G401.6 (cell line): ENCODE data around the gene SBK2.
A peak's percentile ranks its signal among the peaks of the same experiment; 100 is the strongest.
"Not testable (repeated sequence)": the region's sequence is repeated elsewhere in the genome, so short reads cannot be mapped to it uniquely, and the experiment has no call there.

Source experiments
- FAIRE-seq: peaks from 2 replicates; lab custom pipeline; 2012; peaks lifted over from hg19 to GRCh38; lab: Jason Lieb, UNC

SBK2 gene

DNA sequence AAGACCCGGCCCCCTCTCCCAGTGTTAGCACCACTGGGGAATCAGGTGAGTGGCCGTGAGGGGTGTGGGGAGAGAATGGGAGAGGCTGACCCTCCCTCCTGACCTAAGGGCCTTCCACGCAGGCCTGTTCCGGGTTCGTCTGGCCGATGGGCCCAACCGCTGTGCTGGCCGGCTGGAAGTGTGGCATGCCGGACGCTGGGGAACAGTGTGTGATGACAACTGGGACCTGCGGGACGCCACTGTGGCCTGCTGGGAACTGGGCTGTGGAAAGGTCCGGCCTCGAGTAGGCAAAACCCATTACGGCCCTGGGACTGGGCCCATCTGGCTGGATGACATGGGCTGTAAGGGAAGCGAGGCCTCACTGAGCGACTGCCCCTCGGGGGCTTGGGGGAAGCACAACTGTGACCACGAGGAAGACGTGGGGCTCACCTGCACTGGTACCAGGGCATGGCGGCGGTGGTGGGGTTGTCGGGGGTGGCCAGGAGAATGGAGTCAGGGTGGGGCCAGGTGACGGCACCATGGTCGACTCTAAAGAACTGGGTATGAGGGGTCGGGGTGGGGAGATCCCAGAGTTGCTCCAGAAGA, 36.5 kb downstream of the SBK2 start:
- no peak for FAIRE-seq

DNA sequence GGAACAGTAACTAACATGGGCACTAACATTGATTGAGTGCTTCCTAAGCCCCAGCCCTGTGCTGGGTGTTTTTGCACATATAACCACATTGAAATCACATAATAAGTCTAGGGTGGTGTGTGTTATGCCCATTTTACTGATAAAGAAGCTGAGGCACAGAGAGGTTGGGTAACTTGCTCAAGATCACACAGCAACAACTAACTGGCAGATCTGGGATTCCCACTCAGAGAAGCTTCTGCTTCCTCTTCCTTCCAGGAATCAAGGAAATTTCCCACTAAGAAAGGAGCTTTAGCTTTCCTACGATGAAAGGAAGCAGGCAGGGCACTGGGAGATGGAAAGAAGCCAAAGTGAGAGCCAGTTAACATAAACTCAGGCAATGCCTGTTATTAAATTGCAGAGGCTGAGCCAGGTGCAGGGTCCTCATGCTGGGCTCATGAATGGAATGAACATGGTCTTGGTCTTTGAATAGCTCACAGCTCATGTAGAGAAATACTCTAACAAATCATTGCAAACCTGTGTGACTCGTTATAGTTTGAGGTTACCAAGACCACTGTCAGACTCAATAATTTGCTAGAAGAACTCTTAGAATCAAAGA, 38.6 kb downstream of the SBK2 start:
- no peak for FAIRE-seq

DNA sequence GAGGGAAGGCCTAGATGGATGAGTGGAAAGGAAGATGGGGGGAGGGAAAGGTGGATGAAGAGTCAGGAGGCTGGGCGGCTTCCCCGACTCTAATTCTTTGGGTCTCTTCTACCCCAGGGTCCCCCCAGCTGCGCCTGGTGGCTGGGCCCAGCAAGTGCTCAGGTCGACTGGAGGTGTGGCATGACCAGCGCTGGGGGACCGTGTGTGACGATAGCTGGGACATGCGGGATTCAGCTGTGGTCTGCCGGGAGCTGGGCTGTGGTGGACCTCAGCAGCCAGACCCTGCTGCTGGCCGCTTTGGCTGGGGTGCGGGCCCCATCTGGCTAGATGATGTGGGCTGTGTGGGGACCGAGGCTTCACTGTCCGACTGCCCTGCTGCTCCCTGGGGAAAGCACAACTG, 39.2 kb downstream of the SBK2 start:
- no peak for FAIRE-seq

DNA sequence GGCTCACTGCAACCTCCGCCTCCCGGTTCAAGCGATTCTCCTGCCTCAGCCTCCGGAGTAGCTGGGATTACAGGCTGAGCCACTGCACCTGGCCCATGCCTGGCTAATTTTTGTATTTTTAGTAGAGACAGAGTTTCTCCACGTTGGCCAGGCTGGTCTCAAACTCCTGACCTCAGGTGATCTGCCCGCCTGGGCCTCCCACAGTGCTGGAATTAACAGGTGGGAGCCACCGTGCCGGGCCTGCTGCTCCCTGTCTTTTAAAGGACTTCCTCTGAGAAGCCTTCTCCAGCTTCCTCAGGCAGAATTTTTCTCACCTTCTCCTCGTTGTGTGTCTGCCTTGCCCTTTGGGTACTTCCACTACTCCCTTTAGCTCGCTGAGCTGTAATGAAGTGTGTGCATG, 40.1 kb downstream of the SBK2 start:
- FAIRE-seq: not testable (repeated sequence)

DNA sequence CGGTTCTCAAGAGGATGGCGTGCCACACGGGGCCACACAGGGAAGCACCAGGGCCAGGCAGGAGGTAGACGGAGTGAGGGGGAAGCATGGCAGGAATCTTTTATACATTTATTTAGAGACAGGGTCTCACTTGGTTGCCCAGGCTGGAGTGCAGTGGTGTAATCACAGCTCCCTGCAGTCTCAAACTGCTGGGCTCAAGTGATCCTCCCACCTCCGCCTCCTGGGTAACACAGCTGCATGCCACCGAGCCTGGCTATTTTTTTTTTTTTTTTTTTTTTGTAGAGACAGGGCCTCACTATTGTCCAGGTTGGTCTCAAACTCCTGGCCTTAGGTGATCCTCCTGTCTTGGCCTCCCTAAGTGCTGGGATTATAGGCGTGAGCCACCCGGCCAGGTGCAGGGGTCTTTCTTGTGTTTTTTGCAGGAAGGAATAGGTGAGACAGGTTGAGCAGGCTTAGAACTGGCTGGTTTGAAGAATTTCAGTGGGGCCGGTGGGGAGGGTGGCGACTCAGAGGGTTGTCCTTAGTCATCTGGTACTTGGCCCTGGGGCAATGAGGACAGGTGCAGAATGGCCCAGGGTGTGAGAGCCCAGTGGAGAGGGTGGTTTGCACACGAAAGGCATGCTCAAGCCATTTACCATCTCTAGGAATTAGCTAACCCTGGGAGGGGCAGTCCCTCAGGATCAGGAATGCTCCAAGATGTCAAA, 41.1 kb downstream of the SBK2 start:
- no peak for FAIRE-seq

DNA sequence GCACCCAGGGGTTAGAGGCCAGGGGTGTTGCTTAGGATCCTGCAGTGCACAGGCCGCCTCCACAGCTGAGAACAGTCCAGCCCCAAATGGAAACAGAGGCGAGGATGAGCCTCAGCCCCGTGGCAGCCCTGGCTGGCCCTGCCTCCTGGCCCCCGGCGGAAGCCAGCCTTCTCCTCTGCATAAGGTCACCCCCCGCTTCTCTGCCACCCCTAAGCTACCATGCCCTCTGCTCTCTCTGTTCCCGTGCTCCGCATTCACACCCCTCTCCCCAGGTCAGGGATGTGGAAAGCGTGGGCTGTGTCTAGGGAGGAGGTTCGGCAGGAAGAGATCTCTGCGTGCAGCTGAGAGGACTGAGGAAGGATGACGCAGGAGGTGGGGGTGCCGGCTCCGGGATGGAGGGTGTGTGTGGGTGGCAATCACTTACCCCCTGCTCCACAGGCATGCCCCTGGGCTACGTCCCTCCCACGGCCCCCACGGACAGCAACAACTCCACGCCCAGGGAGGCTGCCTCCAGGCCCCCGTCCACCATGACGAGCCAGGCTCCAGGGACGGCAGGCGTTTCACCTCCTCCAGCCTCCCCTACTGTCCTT, 42.7 kb downstream of the SBK2 start:
- no peak for FAIRE-seq

DNA sequence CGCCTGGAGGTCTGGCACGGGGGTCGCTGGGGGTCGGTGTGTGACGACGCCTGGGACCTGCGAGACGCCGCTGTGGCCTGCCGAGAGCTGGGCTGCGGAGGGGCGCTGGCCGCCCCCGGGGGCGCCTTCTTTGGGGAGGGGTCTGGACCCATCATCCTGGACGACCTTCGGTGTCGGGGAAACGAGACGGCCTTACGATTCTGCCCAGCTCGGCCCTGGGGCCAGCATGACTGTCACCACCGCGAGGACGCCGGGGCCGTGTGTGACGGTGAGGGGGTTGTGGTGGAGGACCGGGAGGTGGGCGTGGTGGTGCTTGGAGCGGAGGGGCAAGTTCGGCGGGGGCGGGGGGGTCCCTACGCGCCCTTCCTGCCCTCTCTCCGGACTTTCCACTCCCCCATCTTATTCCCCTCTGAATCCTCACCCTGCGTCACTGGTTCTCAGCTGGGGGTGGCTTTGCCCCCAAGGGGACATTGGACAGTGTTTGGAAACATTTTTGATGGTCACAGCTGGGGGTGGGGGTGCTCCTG, 43.2 kb downstream of the SBK2 start:
- no peak for FAIRE-seq

DNA sequence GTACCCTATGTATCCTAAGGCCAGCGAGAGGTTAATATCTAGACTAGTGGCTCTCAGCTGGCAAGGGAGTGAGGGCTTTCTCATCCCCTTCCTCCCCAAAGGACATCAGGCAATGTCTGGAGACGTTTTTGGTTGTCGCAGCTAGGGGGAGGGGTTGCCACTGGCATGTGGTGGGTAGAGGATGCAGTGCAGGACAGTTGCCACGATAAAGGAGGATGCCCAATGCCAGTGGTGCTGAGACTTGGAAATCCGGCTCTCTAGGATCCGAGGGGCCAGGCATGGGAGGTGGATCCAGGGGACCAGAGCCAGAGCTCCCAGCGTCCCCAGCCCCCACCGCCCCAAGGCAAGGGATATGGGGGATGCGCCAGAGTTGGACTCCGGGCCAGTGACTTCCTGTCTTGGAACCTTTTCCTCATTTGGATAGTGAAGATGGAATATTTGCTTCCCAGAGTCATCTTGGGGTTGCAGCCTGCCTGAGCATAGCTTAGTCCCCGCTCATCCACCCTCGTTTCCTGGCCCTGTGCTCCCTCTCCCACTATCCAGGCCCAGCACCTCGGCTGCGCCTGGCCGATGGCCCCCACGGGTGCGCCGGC, 43.8 kb downstream of the SBK2 start:
- no peak for FAIRE-seq

DNA sequence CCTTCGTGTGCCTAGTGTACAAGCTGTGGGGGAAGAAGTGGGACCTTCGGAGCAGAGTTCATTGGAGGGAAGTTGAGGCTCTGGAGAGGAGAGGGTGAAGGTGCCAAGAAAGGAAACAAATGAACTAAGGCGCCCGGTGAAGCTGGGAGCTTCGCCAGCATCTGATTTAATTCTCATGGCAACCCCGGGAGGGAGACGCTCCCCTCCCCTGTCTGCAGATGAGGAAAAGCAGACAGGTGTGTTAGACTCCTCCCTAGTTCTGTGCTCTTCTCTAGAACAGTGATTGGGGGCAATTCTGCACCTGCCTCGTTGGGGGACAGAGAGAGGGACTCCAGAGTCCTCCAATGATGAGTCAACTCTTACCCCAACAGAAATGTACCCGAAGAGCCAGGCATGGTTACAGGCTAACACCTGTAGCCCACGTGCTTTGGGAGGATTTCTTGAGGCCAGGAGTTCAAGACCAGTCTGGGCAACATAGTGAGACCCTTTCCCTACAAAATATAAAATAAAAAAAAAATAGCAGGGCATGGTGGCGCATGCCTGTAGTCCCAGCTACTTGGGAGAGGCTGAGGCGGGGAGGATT, 44.5 kb downstream of the SBK2 start:
- FAIRE-seq: no peak

DNA sequence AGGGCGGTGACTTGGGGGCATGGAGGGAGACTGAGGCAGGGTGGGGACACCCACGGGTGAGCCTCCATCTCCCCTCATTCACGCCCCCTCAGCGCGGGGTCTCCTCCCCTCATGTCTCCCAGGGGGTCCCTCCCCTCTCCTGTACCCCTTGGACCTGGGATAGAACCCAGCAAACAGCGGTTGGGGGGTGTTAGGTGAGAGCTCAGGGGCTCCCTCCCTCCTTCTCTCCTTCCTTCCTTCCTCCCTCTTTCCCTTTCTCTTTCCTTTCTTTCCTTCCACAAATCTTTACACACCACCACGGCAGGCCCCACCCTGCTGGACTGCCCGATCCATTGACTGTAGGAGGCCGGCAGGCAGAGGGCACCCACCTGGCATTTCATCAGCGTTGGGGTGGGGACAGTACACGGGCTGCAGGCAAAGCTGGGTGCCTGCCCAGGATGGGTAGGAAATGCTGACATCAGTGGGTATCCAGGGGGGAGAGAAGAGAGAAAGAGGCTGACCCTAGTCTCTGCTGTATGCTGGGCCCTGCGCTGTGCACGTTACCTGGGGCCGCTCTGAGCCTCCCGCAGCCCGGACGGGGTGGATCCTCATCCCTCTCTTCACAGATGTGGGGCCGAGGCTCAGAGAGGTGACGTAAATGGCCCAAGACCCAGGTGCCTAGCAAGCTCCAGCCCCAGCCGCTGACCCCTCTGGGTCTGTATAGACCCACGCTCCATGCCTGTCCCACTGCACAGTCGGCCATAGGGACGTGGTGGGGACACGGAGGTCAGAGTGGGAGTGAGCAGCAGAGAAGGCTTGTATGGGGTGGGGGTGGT, 45.2 kb downstream of the SBK2 start:
- no peak for FAIRE-seq

- no peak for FAIRE-seq
Measured at GRCh38 chr19:55490478-55491432, 46.2 kb downstream of the SBK2 start.

DNA sequence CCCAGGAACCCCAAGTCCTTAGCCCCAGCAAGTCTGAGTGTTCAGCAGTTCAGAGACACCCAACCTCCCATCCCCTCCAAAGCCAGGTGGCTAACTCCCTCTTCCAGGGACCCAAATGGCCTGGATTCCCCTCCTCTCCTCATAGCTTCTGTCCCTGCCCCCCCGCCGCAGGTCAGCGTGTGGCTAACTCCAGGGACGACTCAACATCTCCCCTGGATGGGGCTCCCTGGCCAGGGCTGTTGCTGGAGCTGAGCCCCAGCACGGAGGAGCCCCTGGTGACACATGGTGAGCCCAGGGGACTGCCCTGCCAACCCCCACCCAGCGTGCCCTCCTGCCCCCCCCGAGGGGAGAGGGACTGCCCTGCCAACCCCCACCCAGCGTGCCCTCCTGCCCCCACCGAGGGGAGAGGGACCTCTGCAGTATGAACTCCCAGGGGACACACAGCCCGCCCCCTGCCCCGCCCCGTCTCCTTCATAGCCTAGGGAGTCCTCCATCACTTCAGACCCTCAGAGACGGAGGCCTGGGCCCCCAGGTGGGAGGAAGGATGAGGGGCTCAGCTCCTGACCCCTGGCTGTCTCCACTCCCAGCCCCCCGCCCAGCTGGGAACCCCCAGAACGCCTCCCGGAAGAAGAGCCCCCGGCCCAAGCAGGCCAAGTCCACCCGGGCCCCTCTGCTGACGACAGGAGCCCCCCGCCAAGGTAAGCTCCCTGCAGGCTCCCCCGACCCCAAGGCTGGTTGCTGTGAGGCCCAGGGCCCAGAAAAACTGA, 47.0 kb downstream of the SBK2 start:
- no peak for FAIRE-seq

- FAIRE-seq: no peak
Measured at GRCh38 chr19:55488986-55489710, 47.8 kb downstream of the SBK2 start.

- FAIRE-seq: no peak
Measured at GRCh38 chr19:55487924-55488687, 48.8 kb downstream of the SBK2 start, which contains the start of gene SSC5D. SSC5D (plus strand) TSS chr19:55488436; CDS start chr19:55488590, 154 bp downstream.

- peak; percentile 88 for FAIRE-seq
Measured at GRCh38 chr19:55486971-55487923, 49.7 kb downstream of the SBK2 start.

- FAIRE-seq: no peak
Measured at GRCh38 chr19:55486043-55486970, 50.6 kb downstream of the SBK2 start.
